GM19395 (cell line): ENCODE results near the gene GAS7.
"Not testable (repeated sequence)": the region's sequence is repeated elsewhere in the genome, so short reads cannot be mapped to it uniquely, and the experiment has no call there.

Source experiments
- ATAC-seq: cut with Tn5 transposase; IDR thresholded peaks from one replicate; pipeline ENCODE4 v1.9.1; 2021; ENCODE audit warnings: mild to moderate bottlenecking, moderate library complexity; ENCODE audit not compliant: unreplicated experiment

Gene GAS7

DNA sequence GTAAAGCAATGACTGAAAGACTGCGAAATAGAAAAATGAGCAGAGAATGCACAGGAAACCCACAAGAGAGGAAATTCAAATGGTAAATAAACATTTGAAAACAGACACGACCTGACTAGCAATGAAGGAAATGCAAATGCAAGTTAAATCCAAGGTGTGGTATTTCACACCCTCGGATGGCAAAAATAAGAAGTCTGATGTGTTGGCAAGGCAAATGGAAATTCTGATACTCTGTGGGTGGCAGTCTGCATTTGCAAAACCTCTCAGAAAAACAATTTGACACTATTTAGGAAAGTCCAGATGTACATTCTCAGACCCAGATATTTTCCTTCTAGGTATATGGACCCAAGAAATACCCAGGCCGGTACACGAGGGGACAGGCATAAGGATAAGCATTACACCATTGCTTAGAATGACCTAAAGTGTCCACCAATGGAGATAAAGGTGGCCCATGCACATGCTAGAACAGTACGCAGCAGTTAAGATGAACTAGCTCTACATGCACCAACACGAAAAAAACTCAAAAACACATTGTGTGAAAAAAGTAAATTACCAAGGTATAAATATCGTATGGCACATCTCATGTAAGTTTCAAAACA lies 116.7 kb downstream of the GAS7 start:
- no peak for ATAC-seq

DNA sequence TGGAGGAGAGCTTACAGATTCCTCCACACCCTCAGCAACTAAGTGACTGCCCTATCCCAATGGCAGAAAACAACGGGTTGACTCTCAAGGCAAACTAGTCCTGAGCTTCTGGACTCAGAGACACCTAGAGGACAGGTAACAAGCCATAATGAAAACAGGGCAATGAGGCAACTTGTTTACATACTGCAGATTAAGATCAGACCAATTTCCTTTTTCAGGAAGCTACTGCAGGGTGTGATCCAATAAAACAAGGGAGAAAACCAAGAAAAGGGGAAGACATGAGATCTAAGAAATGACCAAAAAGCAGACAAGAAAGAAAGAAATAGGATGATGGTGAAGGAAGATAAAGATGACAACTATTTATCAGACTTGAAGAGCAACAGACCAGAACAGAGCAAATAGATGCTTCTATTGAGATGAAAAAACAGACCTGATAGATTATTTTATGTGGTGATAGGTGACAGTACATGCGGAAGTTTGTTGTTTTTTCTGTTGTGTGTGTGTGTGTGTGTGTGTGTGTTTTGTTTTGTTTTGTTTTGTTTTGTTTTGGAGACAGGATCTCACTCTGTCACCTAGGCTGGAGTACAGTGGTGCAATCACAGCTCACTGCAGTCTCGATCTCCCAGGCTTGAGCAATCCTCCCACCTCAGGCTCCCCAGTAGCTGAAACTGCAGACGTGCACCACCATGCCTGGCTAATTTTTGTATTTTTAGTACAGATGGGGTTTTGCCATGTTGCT lies 120.7 kb downstream of the GAS7 start:
- ATAC-seq: no peak

DNA sequence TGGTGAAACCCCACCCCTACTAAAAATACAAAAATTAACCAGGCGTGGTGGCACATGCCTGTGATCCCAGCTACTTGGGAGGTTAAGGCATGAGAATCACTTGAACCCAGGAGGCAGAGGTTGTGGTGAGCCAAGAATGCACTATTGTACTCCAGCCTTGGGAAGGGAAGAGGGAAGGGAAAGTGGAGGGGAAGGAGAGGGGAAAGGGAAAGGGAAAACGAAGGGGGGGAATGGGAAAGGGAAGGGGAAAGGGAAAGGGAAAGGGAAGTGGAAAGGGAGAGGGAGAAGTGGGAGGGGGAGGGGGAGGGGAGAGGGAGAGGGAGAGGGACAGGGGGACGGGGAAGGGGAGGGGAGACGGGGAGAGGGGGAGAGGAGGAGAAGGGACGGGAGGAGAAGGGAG lies 122.5 kb downstream of the GAS7 start:
- no peak for ATAC-seq

DNA sequence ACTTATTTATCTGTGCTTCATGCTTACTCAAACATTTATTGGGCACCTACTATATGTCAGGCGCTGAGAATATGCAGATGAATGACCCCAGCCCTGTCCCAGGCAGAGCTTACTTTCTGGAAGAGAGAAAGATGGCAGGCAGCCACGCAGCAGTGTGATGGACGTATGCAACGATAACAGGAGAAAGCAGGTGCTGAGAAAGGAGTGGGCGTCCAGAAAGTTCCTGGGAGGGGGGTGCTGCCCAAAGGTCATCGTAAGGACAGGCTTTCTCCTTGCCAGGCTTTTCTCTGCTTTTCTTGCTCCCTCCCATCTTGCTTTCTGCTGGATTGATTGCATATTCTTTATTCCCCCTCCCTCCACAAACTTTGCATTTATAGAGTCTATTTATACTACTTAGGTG lies 124.5 kb downstream of the GAS7 start:
- no peak for ATAC-seq

DNA sequence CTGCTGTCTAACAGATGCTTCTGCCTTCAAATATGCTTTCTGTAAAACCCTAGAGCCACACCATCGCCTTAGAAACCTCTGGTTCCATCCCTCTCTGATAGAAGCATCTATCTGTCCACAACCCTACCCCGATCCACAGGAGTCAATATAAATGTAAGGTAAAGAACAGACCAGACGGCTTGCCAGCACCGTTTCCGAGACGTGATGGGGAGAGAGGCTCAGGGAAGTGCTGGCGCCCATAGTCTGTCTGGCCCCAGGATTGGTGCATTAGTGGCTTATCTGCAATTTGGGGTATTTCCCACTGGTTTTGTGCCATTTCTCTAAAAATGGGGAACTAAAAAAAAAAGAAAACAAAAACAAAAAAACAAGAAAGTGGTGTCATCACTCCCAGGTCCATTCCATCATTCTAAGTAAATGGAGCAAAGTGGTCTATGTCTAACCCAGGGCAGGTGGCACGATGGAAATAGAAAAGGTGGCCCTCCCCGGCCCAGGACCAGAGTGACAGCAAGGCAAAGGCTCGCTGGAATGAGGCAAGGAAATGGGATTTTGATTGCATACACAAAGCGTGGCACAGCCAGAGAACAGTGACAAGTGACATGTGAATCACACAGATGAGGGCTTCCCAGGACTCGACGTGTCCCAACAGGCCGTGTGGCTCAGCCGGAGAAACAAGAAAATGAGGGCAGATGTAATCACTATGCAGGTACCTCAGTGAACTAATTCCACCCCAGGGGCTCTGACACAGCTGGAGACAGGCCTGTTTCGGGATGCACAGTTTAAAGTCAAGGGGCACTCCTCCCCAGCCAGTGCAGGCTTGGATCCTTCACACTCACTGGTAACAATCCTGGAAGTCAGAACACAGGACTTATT lies 125.6 kb downstream of the GAS7 start:
- ATAC-seq: no peak

DNA sequence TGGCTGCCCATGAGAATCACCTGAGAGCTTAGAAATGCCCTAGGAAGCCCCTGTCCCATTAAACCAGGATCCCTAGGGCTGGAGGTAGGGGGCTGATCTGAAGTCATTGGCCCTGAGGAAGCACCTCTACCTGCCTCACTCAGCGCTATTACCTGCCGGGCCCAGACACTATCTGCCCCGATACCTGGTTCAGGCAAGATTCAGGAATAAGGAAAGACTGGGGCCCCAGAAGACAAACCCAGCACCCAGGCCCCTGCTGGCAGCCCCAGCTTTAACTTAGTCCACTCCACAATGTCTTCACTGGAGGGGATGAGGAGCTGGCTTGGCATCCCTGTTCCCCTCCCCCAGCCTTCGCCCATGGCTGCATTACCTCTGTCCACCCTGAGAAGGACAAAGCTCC lies 126.3 kb downstream of the GAS7 start:
- ATAC-seq: no peak

DNA sequence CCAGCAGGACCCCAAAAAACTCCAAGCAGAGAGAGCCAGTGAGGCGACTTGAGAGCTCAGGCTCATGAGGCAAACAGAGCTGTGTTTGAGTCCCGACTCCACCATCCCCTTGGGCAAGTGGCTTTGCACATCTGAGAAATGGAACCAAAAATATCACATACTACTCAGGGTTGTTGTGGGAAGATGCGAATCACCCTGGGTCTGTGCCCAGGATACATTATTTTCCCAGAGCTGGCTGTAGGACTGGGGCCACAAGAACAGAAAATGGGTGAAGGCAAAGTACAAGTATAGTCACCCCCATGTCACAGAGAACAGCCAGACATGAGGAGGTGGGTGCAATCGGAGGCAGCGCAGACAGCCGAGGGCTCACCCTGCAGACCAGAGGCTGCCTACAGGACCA lies 127.3 kb downstream of the GAS7 start:
- ATAC-seq: no peak

DNA sequence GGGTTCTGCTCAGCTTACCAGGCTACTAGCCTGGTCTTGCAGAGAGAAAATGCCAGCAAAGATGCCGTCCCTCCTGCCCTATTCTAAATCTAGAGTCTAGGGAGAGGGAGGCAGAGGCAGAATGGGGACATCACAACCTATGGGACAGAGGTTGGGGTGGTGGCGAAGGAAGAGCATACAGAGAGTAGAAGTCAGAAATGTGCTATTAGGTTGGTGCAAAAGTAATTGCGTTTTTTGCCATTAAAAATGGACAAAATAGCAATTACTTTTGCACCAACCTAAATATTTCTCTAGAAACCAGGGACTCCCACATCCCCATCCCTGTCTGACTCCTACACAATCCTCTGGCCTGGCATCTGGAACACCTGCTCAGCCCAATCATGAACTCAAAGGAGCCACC lies 127.7 kb downstream of the GAS7 start:
- no peak for ATAC-seq

DNA sequence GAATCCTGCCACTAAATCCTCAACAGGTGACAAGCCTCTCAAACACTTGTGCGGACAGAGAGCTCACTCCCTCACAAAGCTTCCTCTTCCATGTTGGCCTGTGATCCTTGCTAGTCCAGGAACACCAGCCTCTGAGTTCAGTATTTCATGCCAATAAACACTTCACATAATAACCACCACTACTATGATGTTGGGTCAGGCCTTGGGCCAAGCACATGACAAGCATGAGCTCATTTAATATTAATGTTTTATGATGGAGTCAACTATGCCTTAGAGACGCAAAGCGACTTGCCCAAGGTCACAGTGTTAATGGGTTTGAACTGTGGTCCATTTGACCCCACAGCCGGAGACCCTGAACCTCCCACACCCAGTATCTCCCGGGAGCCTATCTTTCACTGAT lies 129.1 kb downstream of the GAS7 start:
- no peak for ATAC-seq

DNA sequence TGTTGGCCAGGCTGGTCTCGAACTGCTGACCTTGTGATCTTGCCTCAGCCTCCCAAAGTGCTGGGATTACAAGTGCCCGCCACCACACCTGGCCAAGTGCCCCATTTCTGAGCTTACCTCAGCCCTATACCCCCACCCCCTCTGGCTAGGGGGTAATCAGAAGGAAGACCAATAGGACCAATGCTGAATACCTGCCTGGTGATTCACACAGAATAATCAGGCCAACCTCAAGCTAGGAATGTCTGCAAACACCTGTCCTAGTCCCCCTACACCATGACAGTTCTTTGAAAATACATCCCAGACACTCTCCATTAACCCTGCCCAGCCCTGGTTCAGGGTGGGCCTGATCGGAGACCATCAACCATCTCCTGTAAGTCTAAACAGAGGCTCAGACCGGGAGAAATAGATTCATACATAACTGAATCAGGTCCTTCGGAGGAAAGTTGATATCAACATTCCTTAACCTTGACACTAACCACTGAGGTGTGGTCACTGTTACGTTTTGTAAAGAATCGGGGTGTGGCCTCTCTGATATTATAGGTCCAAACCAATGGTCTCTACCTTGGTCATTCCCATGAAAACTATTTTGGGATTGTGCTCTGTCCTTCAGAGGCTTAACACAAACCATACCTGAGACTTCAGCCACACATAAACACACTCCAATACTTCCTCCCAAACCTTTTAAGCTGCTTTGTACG lies 130.8 kb downstream of the GAS7 start:
- ATAC-seq: no peak

DNA sequence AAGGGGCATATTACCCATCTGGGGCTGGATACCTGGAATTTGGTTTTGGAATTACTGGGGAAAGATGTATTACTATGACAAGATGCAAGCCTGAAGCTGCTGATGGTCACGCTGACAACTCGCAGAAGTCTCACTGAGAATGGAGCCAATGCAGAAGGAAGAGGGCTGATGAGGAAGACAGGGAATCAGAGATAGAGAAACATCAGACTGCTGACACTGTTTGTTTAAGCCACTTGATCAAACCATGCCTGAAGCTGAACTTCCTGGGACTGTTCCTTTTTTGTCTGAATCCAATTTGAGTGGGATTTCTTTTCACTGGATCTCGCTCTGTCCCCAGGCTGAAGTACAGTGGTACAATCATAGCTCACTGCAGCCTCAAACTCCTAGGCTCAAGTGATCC lies 133.9 kb downstream of the GAS7 start:
- ATAC-seq: no peak

DNA sequence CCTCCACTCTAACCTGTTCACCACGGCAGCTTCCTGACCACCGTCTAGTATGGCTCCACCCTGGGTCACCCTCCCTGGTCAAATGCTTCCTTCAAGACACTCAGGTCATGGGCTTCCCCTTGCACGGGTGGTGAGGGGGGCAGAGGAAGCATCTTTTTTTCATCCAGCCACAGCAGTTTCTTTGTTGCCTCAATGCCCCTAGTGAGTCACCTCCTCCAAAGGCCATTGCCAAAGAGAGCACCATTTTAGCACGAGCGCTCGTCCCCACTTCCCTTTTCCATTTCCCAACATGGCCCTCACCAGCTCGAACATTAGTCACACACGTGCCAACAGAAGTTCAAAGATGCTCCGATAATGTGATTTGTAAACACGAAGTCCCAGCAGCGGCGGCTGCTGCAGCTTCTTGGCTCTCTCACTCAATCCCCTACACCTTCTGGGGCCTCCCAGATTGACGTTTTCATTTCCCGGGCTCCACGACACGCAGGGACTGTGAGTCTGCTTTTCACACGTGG lies 134.6 kb downstream of the GAS7 start:
- no peak for ATAC-seq

DNA sequence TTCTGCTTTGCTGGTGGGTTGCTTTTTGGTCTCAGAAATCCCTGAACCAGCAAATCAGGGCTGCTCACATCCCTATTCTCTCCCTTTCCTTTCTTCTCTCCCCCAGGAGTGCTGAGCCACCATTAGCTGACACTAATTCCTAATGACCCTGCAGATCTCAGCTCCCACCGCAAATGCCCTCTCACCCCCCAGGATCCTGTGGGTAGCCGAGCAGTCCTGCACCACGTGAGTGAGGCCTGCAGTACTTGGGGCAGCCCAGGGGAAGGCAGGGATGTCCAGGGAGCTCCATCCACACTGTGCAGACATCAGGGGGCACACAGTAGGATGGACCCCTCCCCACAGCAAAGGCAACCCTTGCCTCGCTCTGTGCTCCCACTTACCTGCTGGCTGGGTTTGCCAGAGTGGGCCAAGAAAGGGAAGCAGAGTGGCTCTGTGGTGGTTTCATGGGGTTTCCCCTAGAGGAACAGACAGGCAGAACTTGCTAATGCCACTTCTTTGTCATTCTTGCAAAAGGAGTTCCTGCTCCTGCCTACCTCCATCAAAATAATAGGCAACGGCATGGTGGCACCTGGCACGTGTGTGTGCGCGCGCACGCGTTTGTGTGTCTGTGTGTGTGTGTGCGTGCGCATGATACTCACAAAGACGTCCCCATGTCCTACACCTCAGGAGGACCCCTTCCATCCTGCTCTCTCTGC lies 135.6 kb downstream of the GAS7 start:
- no peak for ATAC-seq

DNA sequence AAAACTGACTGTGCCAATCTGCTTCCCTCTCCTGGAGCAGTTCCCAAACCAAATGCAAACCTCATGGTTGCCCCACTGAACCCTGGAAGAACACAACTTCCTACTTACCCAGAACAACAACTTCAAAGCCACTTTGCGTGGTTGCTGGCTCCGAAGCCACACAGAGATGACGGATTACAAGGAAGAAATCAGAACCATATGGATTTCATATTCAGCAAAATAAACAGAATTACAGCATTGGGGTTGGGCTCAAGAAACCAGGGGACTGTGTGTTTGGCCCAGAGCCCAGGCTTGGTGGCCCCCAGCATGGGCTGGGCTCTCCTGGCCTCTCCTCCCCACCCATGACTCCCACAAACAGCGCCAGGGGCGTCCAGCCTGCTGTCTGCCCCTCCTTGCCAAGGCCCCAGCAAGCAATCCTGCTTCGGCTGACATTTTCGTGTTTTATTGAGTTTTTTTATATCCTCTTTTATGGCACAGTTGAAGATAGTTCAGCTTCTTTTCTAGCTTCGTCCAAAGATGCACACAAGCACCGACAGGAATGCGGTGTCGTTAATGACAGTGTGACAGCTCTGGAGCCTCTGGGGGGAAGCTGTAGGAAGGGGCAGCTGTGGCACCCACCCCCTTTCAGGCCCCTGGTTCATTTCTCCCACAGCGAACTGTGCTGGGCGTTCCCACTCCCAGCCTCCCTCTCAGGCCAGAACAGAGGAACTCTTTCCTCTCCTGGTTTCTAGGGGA lies 137.1 kb downstream of the GAS7 start:
- ATAC-seq: no peak

DNA sequence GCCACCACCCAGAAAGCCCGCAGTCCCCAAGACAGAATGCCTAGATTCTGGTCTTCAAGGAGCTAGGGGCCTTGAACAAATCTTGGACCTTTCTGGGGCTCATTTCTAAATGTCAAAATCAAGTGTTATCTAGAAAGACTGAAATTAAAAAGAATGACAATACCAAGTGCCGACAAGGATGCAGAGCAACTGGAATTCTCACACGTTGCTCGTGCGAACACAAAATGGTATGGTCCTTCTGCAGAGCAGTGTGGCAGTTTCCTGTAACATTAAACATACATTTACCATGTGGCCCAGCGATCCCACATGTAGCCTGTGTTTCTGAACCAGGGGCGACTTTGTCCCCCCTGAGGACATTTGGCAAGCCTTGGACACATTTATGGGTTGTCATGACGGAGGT lies 137.9 kb downstream of the GAS7 start:
- ATAC-seq: no peak

DNA sequence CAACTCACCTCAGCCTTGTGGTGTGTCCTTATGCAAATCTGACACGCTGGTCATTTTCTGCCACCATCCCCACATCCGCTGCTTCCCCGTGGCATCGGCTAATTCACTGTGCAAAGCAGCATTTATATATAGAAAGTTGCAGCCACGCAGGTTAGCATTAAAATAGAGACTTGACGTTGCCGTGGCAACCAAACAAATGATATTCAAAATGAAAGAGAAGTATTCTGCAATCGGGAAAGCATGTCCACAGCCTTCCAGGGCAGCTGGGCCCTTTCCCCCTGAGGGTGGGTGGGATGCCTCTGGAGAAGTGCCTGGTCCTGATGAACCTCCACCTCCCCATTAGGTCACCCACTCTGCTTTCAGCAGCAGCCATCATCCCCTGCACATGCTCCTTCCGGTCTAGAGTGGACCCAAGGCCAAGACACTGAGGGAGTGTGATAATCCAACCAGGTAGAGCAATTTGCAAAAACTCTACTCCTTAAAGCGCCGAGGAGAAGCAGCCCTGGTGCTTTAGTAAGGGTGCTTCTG lies 138.7 kb downstream of the GAS7 start:
- ATAC-seq: peak; percentile 89

DNA sequence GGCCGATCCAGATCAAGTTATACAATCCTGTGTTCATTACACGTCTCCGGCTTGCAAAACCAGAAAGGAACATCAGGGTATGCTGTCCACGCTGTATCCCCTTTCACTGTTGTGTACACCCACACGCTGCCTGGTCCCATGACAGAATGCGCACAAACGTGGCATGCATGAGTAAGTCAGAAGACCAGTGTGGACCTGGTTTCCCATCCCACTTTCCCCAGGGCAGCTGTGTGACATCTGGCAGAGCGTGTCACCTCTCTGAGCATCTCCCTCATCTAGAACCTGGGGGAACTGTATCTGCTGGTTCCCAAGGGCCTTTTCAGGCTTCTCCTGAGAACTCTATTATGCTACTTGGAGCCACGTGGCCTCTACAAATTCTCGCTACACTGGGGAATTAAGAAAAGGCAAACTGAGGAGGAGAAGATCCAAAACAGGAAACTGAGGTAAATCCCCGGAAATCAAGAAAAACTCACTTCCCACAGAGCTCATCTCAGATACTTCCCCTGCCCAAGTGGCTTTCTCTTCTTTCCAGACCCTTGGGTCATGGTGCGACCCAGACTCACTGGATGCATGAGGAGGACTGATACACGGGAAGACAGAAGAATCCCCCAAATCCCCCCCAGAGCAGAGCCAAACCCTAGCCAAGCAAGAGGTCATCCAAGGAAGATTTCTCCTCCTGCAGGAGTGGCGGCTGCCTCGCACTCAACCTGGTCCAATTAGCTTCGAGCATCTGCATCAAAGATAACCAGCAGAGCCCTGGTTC lies 139.3 kb downstream of the GAS7 start:
- ATAC-seq: no peak

DNA sequence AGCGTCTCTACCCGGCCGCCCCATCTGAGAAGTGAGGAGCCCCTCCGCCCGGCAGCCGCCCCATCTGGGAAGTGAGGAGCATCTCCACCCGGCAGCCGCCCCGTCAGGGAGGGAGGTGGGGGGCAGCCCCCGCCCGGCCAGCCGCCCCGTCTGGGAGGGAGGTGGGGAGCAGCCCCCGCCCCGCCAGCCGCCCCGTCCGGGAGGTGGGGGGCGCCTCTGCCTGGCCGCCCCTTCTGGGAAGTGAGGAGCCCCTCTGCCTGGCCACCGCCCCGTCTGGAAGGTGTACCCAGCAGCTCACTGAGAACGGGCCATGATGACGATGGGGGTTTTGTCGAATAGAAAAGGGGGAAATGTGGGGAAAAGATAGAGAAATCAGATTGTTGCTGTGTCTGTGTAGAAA lies 140.9 kb downstream of the GAS7 start:
- not testable (repeated sequence) for ATAC-seq
